AG09309 (cell line): Measurements from ENCODE around the gene SYNRG.

Source experiments
- DNase-seq: peaks from one replicate; pipeline ENCODE4 v3.0.0-alpha.2; 2010; ENCODE audit warnings: low read depth
- H3K4me3 ChIP-seq: 2 replicates; pipeline ENCODE4 v1.5.1; 2011; ENCODE audit warnings: mild to moderate bottlenecking, low read depth, low read length, moderate library complexity; ENCODE audit not compliant: control insufficient read depth
- CTCF ChIP-seq: IDR thresholded peaks from 2 replicates; pipeline ENCODE4 v1.5.1; 2011; ENCODE audit warnings: mild to moderate bottlenecking, low read depth, low read length, inconsistent platforms; ENCODE audit not compliant: insufficient read depth, control insufficient read depth; ENCODE audit errors: missing control alignments

SYNRG gene

DNA sequence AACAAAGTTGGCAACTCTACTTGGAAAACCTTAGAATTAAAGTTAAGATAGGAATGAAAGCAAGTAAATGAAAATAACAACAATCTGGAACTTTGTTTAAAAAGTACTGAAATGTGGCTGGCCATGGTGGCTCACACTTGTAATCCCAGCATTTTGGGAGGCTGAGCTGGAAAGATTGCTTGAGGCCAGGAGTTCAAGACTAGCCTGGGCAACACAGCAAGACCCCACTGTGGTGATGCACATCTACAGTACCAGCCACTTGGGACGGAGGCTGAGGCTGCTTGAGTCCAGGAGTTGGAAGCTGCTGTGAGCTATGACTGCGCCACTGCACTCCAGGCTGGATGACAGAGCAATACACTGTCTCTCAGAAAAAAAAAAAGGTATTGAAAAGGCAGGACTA, 51.7 kb downstream of the SYNRG start:
- DNase-seq: no peak
- H3K4me3 ChIP-seq: no peak overlapping the region
- no peak for TF ChIP-seq CTCF

GRCh38 chr17:37555386-37555785, 53.8 kb downstream of the SYNRG start:
- DNase-seq: no peak
- TF ChIP-seq CTCF: no peak
- no peak overlapping the region for H3K4me3 ChIP-seq

GRCh38 chr17:37553401-37553966, 55.7 kb downstream of the SYNRG start:
- no peak for TF ChIP-seq CTCF
- DNase-seq: no peak
- H3K4me3 ChIP-seq: no peak overlapping the region

- H3K4me3 ChIP-seq: no peak overlapping the region
- no peak for DNase-seq
- TF ChIP-seq CTCF: no peak
These were observed 57.4 kb downstream of the SYNRG start for GRCh38 chr17:37551788-37552187.

GRCh38 chr17:37547986-37548385, 61.2 kb downstream of the SYNRG start:
- DNase-seq: no peak
- TF ChIP-seq CTCF: no peak
- no peak overlapping the region for H3K4me3 ChIP-seq

GRCh38 chr17:37546302-37546701, 62.9 kb downstream of the SYNRG start:
- no peak for TF ChIP-seq CTCF
- H3K4me3 ChIP-seq: no peak overlapping the region
- no peak for DNase-seq

- H3K4me3 ChIP-seq: no peak overlapping the region
These were observed 63.7 kb downstream of the SYNRG start for GRCh38 chr17:37545486-37545885.

More at GRCh38 chr17:37545486-37545885, 63.7 kb downstream of the SYNRG start:
- no peak for DNase-seq
- no peak for TF ChIP-seq CTCF
